Measurements from ENCODE around the gene HOXA7. TPM values are rescaled to one million over a fixed set of nuclear protein-coding genes. Genes with fewer than 3 reads are reported as not detected.

HOXA7 gene
- total and polyA plus RNA-seq, 2 of the 8 experiments (the other 6 are each of a cell fraction or from before 2014, with no cell fraction given) = 0.03 TPM; not detected in 1

- Histone ChIP-seq H3K27me3 (replicated peaks in 1 of 4; ENCODE audit: control insufficient read depth in 3 of 4, extremely low read depth in 1 of 4, insufficient read depth in 3 of 4, low read length in 3 of 4) (peaks cover 99 to 100% (median 100%) of the 10 kb centered on the region in 4 experiments), H3K14ac (ENCODE audit: insufficient read length) (no peak overlapping the region), H3K79me2 (ENCODE audit: control insufficient read depth in 1 of 2, insufficient read depth in 2 of 2, low read length in 2 of 2) (no peaks in the 10 kb centered on the region), H4K8ac (ENCODE audit: extremely low read depth, insufficient read depth, low read length) (no peak overlapping the region), H3K56ac (replicated peaks; ENCODE audit: insufficient read length, low read depth, low read length) (no peak overlapping the region), H2BK120ac (replicated peaks; ENCODE audit: low read depth, low read length) (no peak overlapping the region), H3K23ac (ENCODE audit: insufficient read length) (no peak overlapping the region), H2BK15ac (ENCODE audit: low read length) (no peak overlapping the region), H4K91ac (replicated peaks; ENCODE audit: insufficient read length, low read length) (no peak overlapping the region), H3K4ac (replicated peaks; ENCODE audit: insufficient read length, low read depth, low read length) (no peak overlapping the region), H3K4me1 (replicated peaks in 1 of 4; ENCODE audit: control insufficient read depth in 3 of 4, insufficient read depth in 4 of 4, low read length in 3 of 4) (peaks cover 4 to 11% (median 5%) of the 10 kb centered on the region in 4 experiments; a peak in 5 of 7 replicates), H3K18ac (ENCODE audit: extremely low read depth, low read length) (no peak overlapping the region), H2BK5ac (ENCODE audit: low read depth, low read length) (no peak overlapping the region), H3K4me3 (ENCODE audit: extremely low read depth in 1 of 4, insufficient read depth in 2 of 4, low read depth in 3 of 4, low read length in 4 of 4) (no peak overlapping the region), H3K4me2 (ENCODE audit: insufficient read depth in 1 of 2, low read depth in 2 of 2, low read length in 2 of 2) (no peak overlapping the region), H2AK5ac (ENCODE audit: low read depth, low read length) (no peak overlapping the region), H3K9me3 (ENCODE audit: insufficient read depth in 2 of 2, low read depth in 1 of 2, low read length in 1 of 2) (no peaks in the 10 kb centered on the region; a peak in 1 of 4 replicates), H3K79me1 (ENCODE audit: low read depth, low read length) (no peaks in the 10 kb centered on the region), H2BK20ac (ENCODE audit: low read length) (no peak overlapping the region), H4K5ac (ENCODE audit: insufficient read length, low read depth, low read length) (no peak overlapping the region), H3K9ac (replicated peaks in 1 of 4; ENCODE audit: extremely low read depth in 1 of 4, low read depth in 3 of 4, low read length in 3 of 4) (no peak overlapping the region), H2BK12ac (ENCODE audit: low read depth, low read length) (no peak overlapping the region), H3K36me3 (ENCODE audit: control insufficient read depth in 2 of 4, insufficient read depth in 4 of 4, low read length in 3 of 4) (peaks cover 0 to 15% (median 0%) of the 10 kb centered on the region in 4 experiments; a peak in 1 of 8 replicates), H3K23me2 (ENCODE audit: low read depth, low read length) (no peaks in the 10 kb centered on the region; the same call in 1 of the 2 replicates), H4K20me1 (replicated peaks in 1 of 2; ENCODE audit: control insufficient read depth in 1 of 2, insufficient read depth in 2 of 2, low read length in 2 of 2) (peaks cover 43 to 54% of the 10 kb centered on the region in 2 experiments), H3K27ac (ENCODE audit: low read depth, low read length) (no peak overlapping the region), H2AFZ (ENCODE audit: low read length) (no peak overlapping the region)
- peak in 1 of 2 experiments; percentile 44 for DNase-seq (ENCODE audit: low read depth in 1 of 2, low spot score in 2 of 2)
- ChIA-PET POLR2A (ENCODE audit: partially characterized antibody) (no interaction called here), CTCF (ENCODE audit: partially characterized antibody) (interaction anchor here (0.7 to 2.4 kb wide), 11 partner anchors 9 to 919 kb away, joined by 3 to 8 read pairs (median 4); no protein-coding TSS in a partner anchor)
- no peak for FAIRE-seq
- 32% methylated on average over 22 of the region's 22 CpGs; no CpG with 5 or more reads in 1 of the 2 experiments for WGBS, 2 experiments (ENCODE audit: extremely low coverage in 1 of 2, insufficient coverage in 1 of 2, insufficient read length in 1 of 2, insufficient replicate concordance in 2 of 2, low coverage in 1 of 2, low lambda C conversion rate in 2 of 2, missing lambda C conversion rate in 1 of 2)
- TF ChIP-seq PHF8 (conservative IDR thresholded peaks at IDR 0.05; ENCODE audit: low read depth, low read length) = no peak
- no peak for TF ChIP-seq GTF2F1 (IDR thresholded peaks at IDR 0.05; ENCODE audit: borderline replicate concordance, low read depth, low read length)
- TF ChIP-seq CHD2 (IDR thresholded peaks at IDR 0.05; ENCODE audit: low read length) = no peak
- TF ChIP-seq RAD21 (IDR thresholded peaks at IDR 0.05 in 1 of 2, conservative IDR thresholded peaks at IDR 0.05 in 1 of 2; ENCODE audit: low read depth in 2 of 2, low read length in 2 of 2) = no peak
- TF ChIP-seq RNF2 (IDR thresholded peaks at IDR 0.05; ENCODE audit: borderline replicate concordance, low read depth, low read length, missing control alignments, poor library complexity, severe bottlenecking) = peak; percentile 96
- no peak for TF ChIP-seq CEBPB (IDR thresholded peaks at IDR 0.05; ENCODE audit: low read depth, low read length)
- TF ChIP-seq GABPA (IDR thresholded peaks at IDR 0.05; ENCODE audit: borderline replicate concordance, insufficient read depth, low read length) = no peak
- TF ChIP-seq EZH2 (IDR thresholded peaks at IDR 0.05; ENCODE audit: low read depth, low read length, severe bottlenecking) = no peak
- TF ChIP-seq SIRT6 (IDR thresholded peaks at IDR 0.05; ENCODE audit: low read length) = no peak
- TF ChIP-seq MAX (IDR thresholded peaks at IDR 0.05) = no peak
- TF ChIP-seq TEAD4 (IDR thresholded peaks at IDR 0.05; ENCODE audit: low read depth, low read length) = no peak
These were observed 20.7 kb upstream of the HOXA7 start for GRCh38 chr7:27176962-27177794.

Data from H1 (cell line).